HPDE6-E6E7 (cell line): Measurements from ENCODE around the gene NCAM1.

Source experiments
- DNase-seq: peaks from one replicate; pipeline ENCODE4 v3.0.0; 2011; ENCODE audit warnings: missing footprints; ENCODE audit errors: extremely low spot score

The NCAM1 gene

DNA sequence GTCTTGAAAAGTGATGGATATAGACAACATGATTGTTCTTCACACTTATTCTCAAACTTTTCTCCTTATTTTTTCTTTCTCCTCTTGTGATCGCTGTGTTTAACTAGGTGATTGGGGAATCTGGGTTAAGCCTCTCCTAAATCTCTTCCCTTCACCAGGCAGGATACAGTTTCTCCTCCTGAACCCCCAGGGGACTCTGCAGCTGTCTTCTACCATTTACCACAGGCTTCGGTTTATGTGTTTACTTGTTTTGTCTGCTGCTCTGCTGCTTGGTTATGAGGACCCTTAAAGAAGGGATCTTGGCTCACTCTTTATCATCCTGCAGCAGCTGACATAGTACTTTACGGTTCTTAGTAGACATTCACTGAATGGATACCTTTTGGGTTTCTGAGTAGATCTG lies 124.2 kb downstream of the NCAM1 start:
- no peak for DNase-seq

DNA sequence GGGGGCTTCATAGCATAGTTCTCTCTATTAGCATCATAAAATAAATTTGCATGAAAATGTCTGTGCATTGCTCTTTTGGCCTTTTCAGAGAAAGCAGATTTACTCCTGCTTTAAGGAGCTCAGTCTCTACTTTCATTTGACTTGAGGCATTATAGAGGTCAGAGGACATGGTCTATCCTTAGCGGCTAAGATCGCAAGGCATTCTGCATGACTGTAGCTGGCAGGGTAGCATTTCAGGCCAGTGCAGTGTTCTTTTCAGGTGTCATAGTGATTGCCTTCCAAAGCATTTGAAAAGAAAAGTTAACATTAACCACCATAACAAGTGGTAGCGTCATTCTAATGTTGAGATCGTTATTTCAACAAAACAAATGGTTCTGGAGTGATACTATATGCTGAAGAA lies 126.5 kb downstream of the NCAM1 start:
- DNase-seq = no peak

DNA sequence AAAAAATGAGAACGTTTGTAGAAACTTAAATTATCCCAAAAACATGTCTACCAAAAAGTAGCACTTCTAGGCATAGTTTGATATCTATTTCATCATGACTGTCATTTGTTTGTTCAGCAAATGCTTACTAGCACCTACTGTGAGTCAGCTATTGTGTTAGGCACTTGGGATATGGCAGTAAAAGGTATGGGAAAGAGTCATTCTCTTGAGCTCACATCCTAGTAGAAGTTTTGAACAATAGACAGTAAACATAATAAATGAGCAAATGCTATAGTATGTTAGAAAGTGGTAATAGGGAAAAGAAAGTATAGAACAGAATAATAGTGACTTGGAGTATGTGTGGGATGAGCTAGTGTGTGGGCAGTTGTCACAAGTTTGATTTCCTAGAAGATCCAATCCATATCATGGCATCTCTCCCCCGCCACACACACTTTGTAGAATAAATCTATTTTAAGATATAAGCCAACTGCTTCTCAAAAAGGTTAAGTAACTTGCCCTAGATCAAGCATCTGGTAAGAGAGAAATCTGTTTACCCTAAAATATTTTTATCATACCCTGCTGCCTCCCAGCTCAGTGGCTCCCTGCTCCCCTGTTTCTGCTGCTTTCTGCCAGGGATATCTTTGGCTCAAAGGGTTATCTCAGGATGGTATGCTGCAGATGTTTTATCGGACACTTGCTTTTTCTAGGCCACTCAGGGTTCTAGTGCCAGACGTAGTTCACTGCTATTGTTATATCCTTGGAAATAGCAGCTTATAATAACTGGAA lies 129.7 kb downstream of the NCAM1 start:
- DNase-seq = no peak

DNA sequence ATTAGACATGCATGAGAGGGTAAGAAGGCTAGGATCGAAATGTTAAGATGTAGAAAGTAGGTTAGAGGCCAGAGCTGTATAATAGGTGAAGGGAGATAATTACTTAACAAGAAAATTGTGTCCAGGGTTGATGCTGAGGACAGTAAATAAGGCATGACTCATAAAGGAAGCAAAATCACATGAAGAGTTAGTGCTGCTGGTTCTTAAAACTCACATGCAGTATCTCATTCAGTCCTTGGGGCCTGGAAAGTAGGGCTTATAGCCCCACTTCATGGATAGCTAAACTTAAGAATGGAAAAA lies 130.2 kb downstream of the NCAM1 start:
- no peak for DNase-seq

DNA sequence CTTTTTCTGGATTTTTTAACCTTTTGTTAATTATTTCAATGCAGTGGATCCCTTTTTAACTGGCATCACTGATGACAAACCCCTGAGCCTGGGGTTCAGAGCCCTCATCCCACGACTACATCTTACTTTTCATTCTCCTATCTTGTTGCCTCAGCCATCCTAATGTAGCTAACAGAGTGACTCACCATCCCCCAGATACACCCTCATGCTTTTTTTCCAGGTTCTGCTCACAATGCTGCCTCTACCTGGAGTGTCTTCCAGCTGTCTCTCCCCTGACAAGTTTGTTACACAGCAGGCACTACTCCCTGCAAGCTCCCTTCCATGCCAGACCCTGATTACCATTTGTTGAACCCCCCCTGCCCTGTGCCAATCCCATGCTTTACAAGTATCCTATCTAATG lies 135.4 kb downstream of the NCAM1 start:
- DNase-seq = no peak

DNA sequence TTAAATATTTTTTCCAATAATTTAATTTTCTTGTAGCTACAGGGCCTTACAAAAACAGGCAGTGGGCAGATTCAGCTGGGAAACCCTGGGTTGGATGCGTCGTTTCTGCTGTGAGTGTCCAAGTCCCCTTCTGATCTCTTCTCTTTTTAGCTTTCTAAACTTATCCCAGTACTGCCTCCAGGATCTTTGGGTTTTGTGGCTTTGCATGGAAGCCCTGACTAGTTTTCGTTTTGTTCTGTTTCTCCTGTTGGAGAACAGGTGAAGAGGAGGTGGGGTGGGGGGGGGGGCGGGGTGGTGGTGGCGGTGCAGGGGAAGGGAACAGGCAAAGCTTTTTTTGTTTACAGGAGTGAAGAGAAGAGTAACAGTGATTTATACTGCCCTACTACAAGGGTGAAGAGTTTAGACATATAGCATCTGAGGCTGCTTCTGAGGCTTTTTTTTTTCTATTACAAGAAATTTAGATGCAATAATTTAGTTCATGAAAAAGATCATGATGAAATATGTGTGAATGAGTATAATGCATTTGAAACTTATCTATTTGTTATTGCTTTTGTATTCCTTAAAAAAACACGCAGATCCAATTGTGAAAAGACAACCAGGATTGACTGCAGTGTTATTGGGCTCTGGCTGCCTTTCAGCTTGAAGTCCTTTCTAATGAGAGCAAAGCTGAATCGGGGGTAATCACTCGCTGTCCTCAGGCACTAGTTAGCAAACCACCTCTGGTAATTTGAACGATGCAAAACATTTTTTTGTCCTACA lies 142.9 kb downstream of the NCAM1 start:
- no peak for DNase-seq

DNA sequence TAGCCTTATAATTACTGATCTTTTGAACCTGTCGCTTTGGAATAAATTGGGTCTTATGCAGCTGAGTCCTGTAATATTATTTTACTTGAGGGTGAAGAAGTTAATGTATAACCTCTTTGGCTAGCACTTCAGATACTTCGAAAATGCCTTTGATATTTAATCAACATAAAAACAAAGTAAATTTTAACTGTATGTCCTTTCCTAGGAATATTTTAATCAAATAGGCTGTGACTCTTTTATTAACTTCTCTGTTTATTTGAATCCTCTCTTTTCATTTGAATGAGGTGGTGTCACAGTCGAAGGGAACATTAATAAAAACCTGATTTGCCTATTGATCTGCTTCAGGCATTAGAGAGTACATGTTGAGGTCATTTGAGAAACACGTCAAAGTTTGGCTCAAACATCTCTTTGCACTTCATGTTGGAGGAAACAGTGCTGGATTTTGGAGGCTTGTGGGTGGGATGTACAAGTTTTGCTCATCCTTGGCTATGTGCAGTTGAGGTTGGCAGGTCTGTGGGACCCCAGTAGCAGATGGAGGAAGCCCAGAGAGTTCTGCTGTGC lies 143.6 kb downstream of the NCAM1 start:
- no peak for DNase-seq

DNA sequence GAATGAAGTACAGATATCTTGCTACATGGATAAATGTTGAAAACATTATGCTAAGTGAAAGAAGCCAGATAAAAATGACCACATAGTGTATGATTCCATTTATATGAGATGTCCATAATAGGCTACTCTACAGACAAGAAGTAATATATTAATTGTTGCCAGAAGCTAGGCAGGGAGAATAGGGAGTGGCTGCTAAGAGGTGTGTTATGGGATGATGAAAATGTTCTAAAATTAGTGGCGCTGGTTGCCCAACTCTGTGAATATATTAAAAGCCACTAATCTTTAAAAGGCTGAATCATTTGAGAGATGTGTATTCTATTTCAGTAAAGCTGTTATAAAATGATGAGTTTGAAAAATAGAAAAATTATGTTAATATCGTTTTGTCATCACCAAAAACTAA lies 144.4 kb downstream of the NCAM1 start:
- DNase-seq = no peak

DNA sequence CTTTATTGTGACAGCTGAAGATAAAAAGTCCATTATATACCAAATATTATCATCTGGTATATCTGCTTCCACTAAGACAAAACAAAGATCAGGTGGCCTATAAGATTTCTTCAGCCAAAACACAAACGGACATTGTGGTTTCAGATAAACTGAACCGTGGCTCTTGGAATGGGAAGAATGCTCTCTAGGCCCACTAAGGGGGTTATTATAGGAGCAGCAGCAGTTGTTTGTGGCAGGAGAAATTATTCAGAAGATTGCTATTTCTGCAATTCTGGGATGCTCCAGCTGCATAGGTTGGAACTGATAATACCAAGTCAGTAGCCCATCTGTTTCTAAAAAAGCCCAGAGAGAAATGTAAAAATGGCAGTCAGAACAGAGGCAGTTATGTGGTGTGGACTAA lies 145.3 kb downstream of the NCAM1 start:
- no peak for DNase-seq

DNA sequence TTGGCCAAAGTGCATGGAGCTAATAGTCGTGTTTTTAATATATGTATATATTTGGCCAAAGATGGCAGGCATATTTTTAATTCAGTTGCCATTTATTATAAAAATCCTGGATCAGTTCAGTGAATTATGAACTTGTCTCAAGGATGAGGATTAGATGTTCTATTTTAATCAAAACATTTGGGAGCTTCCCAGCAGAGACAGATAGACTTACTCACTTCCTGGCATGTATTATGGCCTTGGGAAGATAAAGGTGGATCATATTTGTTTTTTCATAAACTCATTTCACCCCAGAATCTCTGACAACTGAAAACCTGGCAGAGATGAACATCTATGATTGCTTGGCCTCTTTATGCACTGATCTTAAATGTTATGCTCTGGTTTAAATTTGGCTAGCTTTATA lies 148.8 kb downstream of the NCAM1 start:
- no peak for DNase-seq

DNA sequence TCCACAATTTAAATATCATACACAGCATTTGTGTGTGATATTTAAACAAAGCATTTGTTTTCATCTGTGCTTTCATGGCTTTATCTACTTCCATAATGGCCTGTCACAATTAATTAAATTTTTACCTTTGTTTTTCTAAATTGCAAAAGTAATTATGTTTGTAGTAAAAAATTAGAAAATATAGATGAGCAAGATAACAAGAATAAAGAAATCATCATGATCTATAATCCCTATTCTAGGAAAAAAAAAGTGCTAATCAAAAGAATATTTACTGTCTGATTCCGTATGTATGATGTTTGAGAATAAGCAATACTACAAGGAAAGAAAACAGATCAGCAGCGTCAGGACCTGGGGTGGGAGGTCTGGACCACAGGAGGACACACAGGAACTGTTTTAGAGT lies 149.9 kb downstream of the NCAM1 start:
- no peak for DNase-seq

DNA sequence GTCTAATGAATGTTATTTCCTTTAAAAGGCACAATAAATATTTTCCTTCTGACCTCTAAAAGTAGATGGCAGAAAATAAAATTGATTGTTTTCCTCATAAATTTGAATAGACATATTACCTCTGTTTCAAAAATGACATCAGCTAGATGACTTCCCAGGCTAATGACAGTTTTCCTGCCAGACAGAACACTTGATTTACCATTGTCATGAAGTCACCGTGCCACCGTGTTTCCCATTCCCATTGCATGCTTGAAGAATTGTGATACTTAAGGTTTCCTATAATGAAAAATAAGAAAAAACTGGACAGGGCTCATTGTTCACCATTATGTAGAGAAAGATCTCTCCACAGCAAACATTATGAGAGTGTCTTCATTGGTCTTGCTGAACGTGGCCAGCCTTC lies 151.1 kb downstream of the NCAM1 start:
- DNase-seq = no peak

DNA sequence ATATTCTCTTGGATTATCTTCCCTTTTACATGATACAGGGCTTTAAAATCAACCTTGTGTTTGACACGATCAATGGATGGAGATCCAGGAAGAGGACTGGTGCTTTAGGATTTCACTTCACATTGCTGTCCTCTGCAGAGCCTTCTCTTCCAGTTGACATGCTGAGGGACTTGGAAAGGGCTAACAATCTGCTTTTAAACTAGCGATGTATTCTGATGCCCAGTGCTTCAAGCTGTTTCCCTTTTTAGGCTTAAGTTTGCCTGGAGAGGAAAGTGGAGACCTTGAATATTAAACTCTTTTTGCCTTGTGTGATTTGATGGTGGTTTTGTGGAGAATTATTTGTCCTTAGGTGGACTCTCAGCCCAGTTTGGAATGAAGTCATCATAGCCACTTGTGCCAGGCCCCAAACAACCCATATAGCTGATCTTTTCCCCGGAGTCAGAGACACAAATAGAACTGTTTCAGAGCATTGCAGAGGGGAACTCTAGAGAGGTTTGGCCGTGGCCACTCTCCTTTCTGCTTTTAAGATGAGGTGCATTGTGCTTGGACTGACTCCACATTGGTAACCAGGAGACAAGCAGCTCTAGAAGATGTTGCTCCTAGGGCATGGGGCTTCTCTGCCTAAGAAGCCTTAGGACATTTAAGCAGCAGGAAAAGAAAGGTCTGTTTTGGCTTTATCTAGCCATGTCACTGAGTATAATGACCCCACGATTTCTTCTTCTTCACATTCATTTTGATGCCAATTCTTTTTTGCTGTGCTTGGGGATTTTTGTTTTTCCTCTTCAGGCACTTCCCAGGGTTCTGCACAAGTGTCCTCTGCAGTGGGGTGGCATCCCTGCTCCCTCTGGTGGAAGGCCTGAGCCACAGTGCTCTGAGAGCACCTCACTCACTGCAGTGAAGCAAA lies 152.8 kb downstream of the NCAM1 start:
- peak; percentile 20 for DNase-seq

DNA sequence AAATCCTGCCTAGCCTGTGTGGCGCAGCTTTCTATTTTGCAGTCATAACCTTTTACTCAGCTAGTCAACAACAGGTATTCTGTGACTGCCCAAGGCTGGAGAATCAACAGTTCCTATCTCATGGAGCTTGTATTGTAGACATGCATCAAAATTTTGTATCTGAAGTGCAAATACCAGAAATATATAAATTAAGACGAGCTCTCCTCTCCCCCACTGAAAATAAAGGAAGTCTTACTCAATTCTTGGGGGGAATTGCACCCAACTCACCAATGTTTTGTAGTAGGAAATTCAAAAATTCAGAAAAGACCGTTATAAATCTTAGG lies 153.4 kb downstream of the NCAM1 start:
- DNase-seq = no peak

DNA sequence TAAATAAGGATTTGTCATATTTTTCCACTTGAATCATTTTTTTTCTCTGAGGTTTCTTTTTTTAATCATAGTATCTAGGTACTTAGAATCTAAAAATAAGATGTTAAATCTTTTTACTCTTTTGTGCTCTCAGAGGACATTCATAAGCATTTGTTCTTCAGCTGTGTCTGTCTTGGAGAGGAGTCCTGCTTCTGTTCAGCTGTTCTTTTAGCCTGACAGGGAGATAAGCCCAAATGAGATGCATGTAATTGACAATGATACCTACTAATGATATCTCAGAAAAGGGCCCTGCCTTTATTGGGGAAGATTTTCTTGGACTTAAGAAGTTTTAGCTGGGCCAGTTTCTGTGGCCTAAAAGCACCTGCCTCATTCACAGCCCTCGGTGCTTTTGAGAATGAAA lies 156.9 kb downstream of the NCAM1 start:
- no peak for DNase-seq

DNA sequence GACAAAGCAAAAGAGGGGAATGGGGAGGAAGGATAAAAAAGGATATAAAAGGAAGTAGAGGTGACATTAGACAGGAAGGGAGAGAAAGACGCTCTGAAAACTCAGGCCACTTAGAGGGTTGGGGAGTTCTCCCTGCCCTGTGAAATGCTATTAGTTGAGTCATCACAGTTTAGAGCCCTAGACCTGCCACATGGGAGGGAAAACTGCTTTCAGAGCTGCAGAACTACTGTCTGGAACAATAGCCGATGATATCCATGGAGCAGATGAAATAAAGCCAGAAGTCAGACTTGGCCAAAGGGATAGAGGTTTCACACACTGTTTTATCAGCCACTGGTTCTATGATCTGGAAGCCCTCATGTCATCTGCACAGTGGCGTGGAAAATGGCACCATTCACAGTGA lies 157.9 kb downstream of the NCAM1 start:
- DNase-seq = no peak

DNA sequence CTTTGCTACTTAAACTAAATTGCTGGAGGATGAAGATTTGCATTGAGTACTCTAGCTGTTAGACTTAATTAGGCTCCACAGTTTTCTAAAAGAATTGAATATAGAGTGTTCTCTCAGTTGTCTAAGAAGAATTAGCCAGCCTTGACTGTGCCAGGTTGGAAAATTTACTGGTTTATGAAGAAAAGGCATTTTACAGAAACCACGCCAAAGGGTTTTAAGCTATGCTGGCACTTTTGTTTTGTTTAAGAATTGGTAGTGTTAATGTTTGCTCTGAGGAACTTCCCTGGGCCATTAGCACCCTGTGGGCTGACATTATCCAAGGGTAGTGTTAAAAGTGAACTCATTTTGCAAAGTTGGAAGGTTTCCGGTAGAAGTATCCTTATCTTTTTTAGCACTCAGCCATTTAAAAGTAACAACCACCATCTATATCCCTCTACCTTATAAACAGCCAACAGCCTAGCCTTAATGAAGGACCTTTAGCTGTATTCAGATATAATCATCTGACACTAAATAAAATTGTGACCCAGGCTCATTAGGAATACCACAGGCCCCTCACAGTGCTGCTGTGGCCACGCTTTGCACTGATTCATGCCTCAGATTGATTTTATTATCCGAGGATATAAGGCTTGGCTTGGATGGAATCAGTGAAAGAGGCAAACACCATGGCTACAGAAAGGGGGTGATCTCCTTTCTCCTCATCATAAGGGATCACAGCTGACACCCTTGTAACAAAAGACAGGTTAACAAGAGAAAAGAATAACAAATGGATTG lies 158.9 kb downstream of the NCAM1 start:
- no peak for DNase-seq

DNA sequence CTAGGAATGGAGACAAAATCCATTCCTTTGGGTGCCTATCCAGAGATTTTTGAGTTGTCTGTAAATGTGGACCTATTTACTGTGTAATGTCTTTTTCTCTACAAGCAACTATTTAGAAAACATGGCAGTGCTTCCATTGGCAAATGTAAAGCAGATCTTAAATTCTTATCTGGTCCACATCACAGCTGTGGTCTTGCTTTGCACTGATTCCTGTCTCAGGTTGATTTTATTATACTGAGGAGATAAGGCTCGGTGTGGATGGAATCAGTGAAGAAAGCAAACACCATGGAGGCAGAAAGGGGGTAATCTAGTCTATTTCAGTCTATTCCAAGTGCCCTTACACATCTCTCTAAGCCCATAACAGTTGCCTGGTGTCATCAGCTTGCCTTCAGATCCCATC lies 160.5 kb downstream of the NCAM1 start:
- DNase-seq = no peak

DNA sequence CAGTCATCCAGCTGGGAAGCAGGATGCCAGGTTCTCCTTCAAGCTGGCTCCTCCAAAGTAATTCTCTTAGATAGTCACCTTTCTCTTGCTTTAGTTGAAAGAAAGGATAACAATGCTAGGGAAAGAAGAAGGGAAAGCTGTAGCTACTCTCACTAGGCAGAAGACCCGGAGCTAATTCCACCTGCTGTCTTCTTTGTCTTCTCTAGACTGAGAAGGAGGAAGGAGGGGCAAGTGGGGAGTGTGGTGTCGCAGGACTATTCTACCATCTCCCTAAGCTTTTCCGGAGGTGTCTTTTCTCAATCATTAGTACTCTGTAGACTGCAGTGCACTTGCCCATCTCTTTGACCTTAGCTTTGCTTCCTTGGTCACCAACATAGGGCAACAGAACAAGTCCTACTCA lies 162.8 kb downstream of the NCAM1 start:
- DNase-seq = no peak

DNA sequence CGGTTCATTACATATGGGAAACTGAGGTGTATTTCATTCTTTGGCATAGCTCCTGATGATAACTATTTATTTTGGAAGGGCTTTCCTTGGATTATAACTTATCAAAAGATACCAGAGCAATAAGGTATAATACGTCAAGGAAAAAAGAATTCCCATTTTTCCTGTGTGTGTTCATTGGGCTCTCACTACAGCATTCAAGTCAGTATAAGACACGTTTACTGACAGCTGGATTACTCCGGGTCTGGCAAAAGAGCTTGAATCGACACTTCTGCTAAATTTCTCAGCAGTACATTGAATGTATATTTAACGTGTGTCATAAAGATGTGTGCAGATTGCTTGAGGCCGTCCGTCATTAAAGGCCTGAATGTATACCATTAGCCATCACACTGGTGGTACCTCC lies 163.4 kb downstream of the NCAM1 start:
- no peak for DNase-seq

DNA sequence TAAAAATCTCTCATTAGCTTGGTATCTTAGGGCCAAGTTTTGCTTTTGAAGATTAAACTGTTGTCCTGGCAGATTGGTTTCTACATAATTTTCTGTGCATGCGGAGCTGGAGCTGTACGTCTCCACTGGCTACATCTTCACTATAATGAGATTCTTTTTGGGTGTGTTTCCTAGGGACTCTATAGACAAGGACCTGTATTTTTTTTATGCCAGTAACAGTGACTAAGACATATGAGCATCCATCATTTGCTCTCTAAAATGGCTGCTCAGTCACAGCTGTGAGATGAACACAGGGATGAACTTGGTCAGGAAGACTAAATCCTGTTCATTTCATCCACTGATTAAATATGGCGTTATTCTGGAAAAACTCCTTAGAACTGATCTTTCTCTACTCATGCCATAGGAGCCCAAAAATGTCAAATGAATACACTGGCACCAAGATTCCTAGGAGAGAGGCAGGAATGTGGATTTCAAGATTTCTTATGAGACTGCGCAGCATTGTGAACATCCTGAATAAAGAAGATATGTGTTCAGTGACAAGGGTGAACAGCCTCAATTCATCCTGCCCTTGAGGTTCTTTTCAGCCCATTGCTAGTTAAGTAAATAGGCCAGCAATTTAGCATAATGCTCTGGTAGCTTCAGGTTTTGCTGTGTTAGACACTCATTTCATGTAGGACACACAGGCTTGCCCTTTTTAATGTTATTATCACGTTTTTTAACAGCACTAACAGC lies 168.2 kb downstream of the NCAM1 start:
- no peak for DNase-seq
